IPS DF 6.9 (cell line): ENCODE results near the gene CFAP69.

ENCODE experiments used
- DNase-seq: peaks from one replicate; pipeline ENCODE4 v3.0.0-alpha.2; 2013; ENCODE audit warnings: low read depth, low spot score
- H3K27ac ChIP-seq: one replicate; pipeline ENCODE4 v1.5.1; 2013; ENCODE audit warnings: low read length, control low read depth
- H3K27me3 ChIP-seq: 2 replicates; pipeline ENCODE4 v1.6.1; 2013; ENCODE audit warnings: mild to moderate bottlenecking, low read length; ENCODE audit not compliant: control insufficient read depth, insufficient read depth
- H3K36me3 ChIP-seq: 2 replicates; pipeline ENCODE4 v1.6.1; 2013; ENCODE audit warnings: low read length; ENCODE audit not compliant: control insufficient read depth, insufficient read depth
- H3K4me1 ChIP-seq: 2 replicates; pipeline ENCODE4 v1.6.1; 2013; ENCODE audit warnings: low read length; ENCODE audit not compliant: control insufficient read depth, insufficient read depth
- H3K4me3 ChIP-seq: 2 replicates; pipeline ENCODE4 v1.5.1; 2013; ENCODE audit warnings: mild to moderate bottlenecking, low read length
- H3K9me3 ChIP-seq: 2 replicates; pipeline ENCODE4 v1.6.1; 2013; ENCODE audit warnings: low read length, inconsistent platforms; ENCODE audit not compliant: control insufficient read depth, insufficient read depth
- WGBS: extraction: QIAGEN DNeasy Blood & Tissue Kit; methylation state at CpG from one replicate; pipeline ENCODE4 v1.1.7; 2013; ENCODE audit warnings: mixed read lengths, missing lambda C conversion rate; ENCODE audit not compliant: insufficient read length, insufficient coverage; 5-methylcytosine and 5-hydroxymethylcytosine counted together

Gene CFAP69

GRCh38 chr7:90269163-90269562, 24.2 kb downstream of the CFAP69 start:
- H3K4me3 ChIP-seq: no peak overlapping the region
- no peaks in the 10 kb centered on the region for H3K9me3 ChIP-seq
- no peaks in the 10 kb centered on the region for H3K27me3 ChIP-seq
- H3K36me3 ChIP-seq: no peaks in the 10 kb centered on the region
- no peak overlapping the region for H3K27ac ChIP-seq
- no CpG with 5 or more reads among the region's 1 CpG for WGBS
- H3K4me1 ChIP-seq: no peaks in the 10 kb centered on the region
- DNase-seq: no peak

- 100% methylated on average over 1 of the region's 2 CpGs for WGBS
- H3K4me1 ChIP-seq: no peaks in the 10 kb centered on the region
- H3K4me3 ChIP-seq: no peak overlapping the region
- DNase-seq: no peak
- H3K36me3 ChIP-seq: no peaks in the 10 kb centered on the region
- no peaks in the 10 kb centered on the region for H3K27me3 ChIP-seq
- no peaks in the 10 kb centered on the region for H3K9me3 ChIP-seq
- no peak overlapping the region for H3K27ac ChIP-seq
Observed at GRCh38 chr7:90270431-90271178, 25.6 kb downstream of the CFAP69 start.

DNA sequence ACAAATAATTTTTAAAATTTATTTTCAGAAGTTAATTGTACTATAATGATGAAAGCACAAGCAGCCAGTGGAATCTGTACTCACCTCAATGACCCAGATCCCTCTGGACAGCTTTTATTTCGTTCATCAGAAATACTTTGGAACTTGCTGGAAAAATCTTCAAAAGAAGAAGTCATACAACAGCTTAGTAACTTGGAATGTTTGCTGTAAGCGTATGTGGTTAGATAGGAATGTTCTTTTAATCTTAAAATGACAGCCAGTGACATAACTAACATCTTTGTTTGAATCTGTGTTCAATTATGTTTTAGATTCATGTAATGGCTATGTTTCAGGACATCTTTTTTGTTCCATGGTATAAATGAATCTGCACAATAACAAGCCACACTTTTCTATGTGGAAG, 26.8 kb downstream of the CFAP69 start:
- Histone ChIP-seq H3K27me3 (no peaks in the 10 kb centered on the region), H3K36me3 (no peaks in the 10 kb centered on the region), H3K27ac (no peak overlapping the region), H3K4me1 (no peaks in the 10 kb centered on the region), H3K4me3 (no peak overlapping the region), H3K9me3 (no peaks in the 10 kb centered on the region)
- WGBS: no CpG with 5 or more reads among the region's 2 CpGs
- no peak for DNase-seq

- Histone ChIP-seq H3K4me1 (no peaks in the 10 kb centered on the region), H3K27me3 (no peaks in the 10 kb centered on the region), H3K36me3 (no peaks in the 10 kb centered on the region), H3K9me3 (no peaks in the 10 kb centered on the region), H3K4me3 (no peak overlapping the region), H3K27ac (no peak overlapping the region)
- DNase-seq: no peak
- no CpG with 5 or more reads among the region's 2 CpGs for WGBS
Observed at GRCh38 chr7:90272242-90272641, 27.3 kb downstream of the CFAP69 start.

GRCh38 chr7:90274161-90274560, 29.2 kb downstream of the CFAP69 start:
- no peak for DNase-seq
- Histone ChIP-seq H3K27ac (no peak overlapping the region), H3K27me3 (no peaks in the 10 kb centered on the region), H3K9me3 (no peaks in the 10 kb centered on the region), H3K36me3 (no peaks in the 10 kb centered on the region), H3K4me1 (no peaks in the 10 kb centered on the region), H3K4me3 (no peak overlapping the region)

GRCh38 chr7:90276033-90276728, 31.2 kb downstream of the CFAP69 start:
- H3K9me3 ChIP-seq: no peaks in the 10 kb centered on the region
- H3K4me1 ChIP-seq: no peaks in the 10 kb centered on the region
- no CpG with 5 or more reads among the region's 5 CpGs for WGBS
- H3K4me3 ChIP-seq: no peak overlapping the region
- DNase-seq: no peak
- H3K27me3 ChIP-seq: no peaks in the 10 kb centered on the region
- no peak overlapping the region for H3K27ac ChIP-seq
- H3K36me3 ChIP-seq: no peaks in the 10 kb centered on the region

DNA sequence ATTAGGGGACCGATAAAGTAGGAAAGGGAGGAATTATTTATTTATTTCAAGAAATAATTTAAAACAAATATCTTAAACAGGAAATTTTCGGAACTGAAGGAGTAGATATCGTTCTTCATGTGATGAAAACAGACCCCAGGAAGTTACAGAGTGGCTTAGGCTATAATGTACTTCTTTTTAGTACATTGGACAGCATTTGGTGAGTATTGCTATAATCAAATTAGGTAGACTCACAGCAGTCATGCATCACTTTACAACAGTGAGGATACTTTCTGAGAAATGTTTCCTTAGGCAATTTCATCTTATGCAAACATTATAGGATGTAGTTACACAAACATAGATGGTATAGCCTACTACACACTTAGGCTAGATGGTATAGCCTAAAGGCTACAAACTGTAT, 43.2 kb downstream of the CFAP69 start:
- Histone ChIP-seq H3K36me3 (no peaks in the 10 kb centered on the region), H3K27ac (no peak overlapping the region), H3K9me3 (no peaks in the 10 kb centered on the region), H3K4me3 (no peak overlapping the region), H3K27me3 (no peaks in the 10 kb centered on the region), H3K4me1 (no peaks in the 10 kb centered on the region)
- no peak for DNase-seq
- no CpG with 5 or more reads among the region's 3 CpGs for WGBS

- no peaks in the 10 kb centered on the region for H3K9me3 ChIP-seq
- H3K27me3 ChIP-seq: no peaks in the 10 kb centered on the region
- no peaks in the 10 kb centered on the region for H3K4me1 ChIP-seq
- no peaks in the 10 kb centered on the region for H3K36me3 ChIP-seq
- H3K4me3 ChIP-seq: no peak overlapping the region
- no peak for DNase-seq
- WGBS: no CpG with 5 or more reads among the region's 3 CpGs
- H3K27ac ChIP-seq: no peak overlapping the region
Observed at GRCh38 chr7:90290244-90291113, 45.5 kb downstream of the CFAP69 start.

GRCh38 chr7:90298145-90299038, 53.4 kb downstream of the CFAP69 start:
- no peaks in the 10 kb centered on the region for H3K4me1 ChIP-seq
- no peaks in the 10 kb centered on the region for H3K36me3 ChIP-seq
- H3K27me3 ChIP-seq: no peaks in the 10 kb centered on the region
- no peak for DNase-seq
- H3K4me3 ChIP-seq: no peak overlapping the region
- no peaks in the 10 kb centered on the region for H3K9me3 ChIP-seq
- no CpG with 5 or more reads among the region's 5 CpGs for WGBS
- no peak overlapping the region for H3K27ac ChIP-seq

- Histone ChIP-seq H3K27me3 (no peaks in the 10 kb centered on the region), H3K27ac (no peak overlapping the region), H3K4me1 (no peaks in the 10 kb centered on the region), H3K9me3 (no peaks in the 10 kb centered on the region), H3K4me3 (no peak overlapping the region), H3K36me3 (no peaks in the 10 kb centered on the region)
- no peak for DNase-seq
- WGBS: no CpG with 5 or more reads among the region's 1 CpG
Observed at GRCh38 chr7:90303241-90303640, 58.3 kb downstream of the CFAP69 start.
